ENCODE results near the gene CCDC85A. TPM values are rescaled to one million over a fixed set of nuclear protein-coding genes. Genes with fewer than 3 reads are reported as not detected.

The CCDC85A gene
- total RNA-seq, 1 donor from 2014 or later: not detected

- H3K27ac Mint-ChIP-seq: no peak overlapping the region
- POLR2A ChIA-PET: no interaction called here
- CTCF ChIA-PET: no interaction called here
- no peak overlapping the region for H3K4me3 Mint-ChIP-seq
- TF ChIP-seq CTCF (IDR thresholded peaks at IDR 0.05): no peak
- no peaks in the 10 kb centered on the region for H3K27me3 Mint-ChIP-seq
- no peaks in the 10 kb centered on the region for H3K9me3 Mint-ChIP-seq
- H3K36me3 Mint-ChIP-seq (ENCODE audit: low read depth): no peaks in the 10 kb centered on the region
- DNase-seq: no peak
- no peak for ATAC-seq (ENCODE audit: low read depth)
- intact Hi-C loops (cut with micrococcal nuclease): no loop called here
- H3K4me1 Mint-ChIP-seq: no peaks in the 10 kb centered on the region
These were observed 38.7 kb downstream of the CCDC85A start for GRCh38 chr2:56222481-56222880.

DNA sequence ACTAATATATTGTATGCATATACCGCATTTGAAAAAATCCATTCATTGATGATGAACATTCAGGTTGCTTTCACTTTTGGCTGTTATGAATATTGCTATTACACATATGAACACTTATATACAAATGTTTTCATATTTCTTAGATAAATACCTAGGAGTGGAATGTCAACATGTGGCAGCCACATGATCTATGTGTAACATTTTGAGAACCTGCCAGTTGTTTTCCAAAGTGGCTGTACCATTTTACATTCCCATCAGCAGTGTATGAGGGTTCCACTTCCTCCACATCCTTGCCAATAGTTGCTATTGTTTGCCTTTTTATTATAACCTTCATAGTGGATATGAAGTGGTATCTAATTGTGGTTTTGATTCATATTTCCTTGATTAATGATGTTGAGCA, 40.5 kb downstream of the CCDC85A start:
- ChIA-PET POLR2A (no interaction called here), CTCF (no interaction called here)
- Mint-ChIP-seq H3K9me3 (no peaks in the 10 kb centered on the region), H3K4me3 (no peak overlapping the region), H3K36me3 (ENCODE audit: low read depth) (no peaks in the 10 kb centered on the region), H3K27me3 (no peaks in the 10 kb centered on the region), H3K27ac (no peak overlapping the region), H3K4me1 (no peaks in the 10 kb centered on the region)
- intact Hi-C loops (cut with micrococcal nuclease): no loop called here
- DNase-seq (no peak), ATAC-seq (ENCODE audit: low read depth) (no peak)
- TF ChIP-seq CTCF (IDR thresholded peaks at IDR 0.05): no peak

- CTCF ChIA-PET: no interaction called here
- H3K27ac Mint-ChIP-seq: no peak overlapping the region
- POLR2A ChIA-PET: no interaction called here
- intact Hi-C loops (cut with micrococcal nuclease): no loop called here
- H3K27me3 Mint-ChIP-seq: no peaks in the 10 kb centered on the region
- no peak overlapping the region for H3K4me3 Mint-ChIP-seq
- no peak for TF ChIP-seq CTCF (IDR thresholded peaks at IDR 0.05)
- ATAC-seq (ENCODE audit: low read depth): no peak
- H3K36me3 Mint-ChIP-seq (ENCODE audit: low read depth): no peaks in the 10 kb centered on the region
- DNase-seq: no peak
- no peaks in the 10 kb centered on the region for H3K4me1 Mint-ChIP-seq
- no peaks in the 10 kb centered on the region for H3K9me3 Mint-ChIP-seq
These were observed 44.0 kb downstream of the CCDC85A start for GRCh38 chr2:56227811-56228210.

DNA sequence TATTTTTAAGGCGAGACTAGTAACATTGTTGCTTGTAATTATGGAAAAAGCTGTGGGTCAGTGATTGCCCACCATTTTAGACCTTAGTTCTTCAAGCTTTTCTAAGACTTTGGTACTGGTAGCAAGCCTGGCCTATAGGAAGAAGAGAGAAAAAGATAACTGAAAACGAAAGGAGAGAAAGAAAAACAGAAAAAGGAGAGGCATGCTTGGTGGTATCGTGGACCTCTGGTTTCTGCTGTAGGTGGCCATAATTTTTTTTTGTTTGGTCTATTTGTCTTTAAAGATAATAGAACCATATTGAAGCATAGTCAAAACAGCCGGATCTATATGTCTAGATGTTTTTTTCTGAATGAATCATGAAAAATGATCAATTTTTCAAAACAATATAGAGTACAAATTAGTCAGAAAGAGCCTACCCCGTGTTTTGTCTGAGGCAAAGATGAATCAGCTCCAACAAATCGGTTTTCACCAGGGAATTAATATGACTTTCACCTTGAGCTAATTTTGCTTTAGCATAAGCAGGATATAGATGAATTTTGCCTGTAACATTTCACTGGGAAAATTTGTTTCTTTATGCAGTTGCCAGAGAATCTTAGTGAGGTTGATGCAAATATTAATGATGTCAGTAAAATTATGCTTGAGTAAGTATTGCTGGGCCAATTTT, 45.7 kb downstream of the CCDC85A start:
- ChIA-PET CTCF (no interaction called here), POLR2A (no interaction called here)
- intact Hi-C loops (cut with micrococcal nuclease): no loop called here
- TF ChIP-seq CTCF (IDR thresholded peaks at IDR 0.05): no peak
- Mint-ChIP-seq H3K4me1 (no peaks in the 10 kb centered on the region), H3K4me3 (no peak overlapping the region), H3K27ac (no peak overlapping the region), H3K36me3 (ENCODE audit: low read depth) (no peaks in the 10 kb centered on the region), H3K9me3 (no peaks in the 10 kb centered on the region), H3K27me3 (no peaks in the 10 kb centered on the region)
- DNase-seq (no peak), ATAC-seq (ENCODE audit: low read depth) (no peak)

GRCh38 chr2:56230156-56230555, 46.4 kb downstream of the CCDC85A start:
- Mint-ChIP-seq H3K4me3 (no peak overlapping the region), H3K27me3 (no peaks in the 10 kb centered on the region), H3K27ac (no peak overlapping the region), H3K9me3 (no peaks in the 10 kb centered on the region), H3K36me3 (ENCODE audit: low read depth) (no peaks in the 10 kb centered on the region), H3K4me1 (no peaks in the 10 kb centered on the region)
- ChIA-PET CTCF (no interaction called here), POLR2A (no interaction called here)
- ATAC-seq (ENCODE audit: low read depth) (no peak), DNase-seq (no peak)
- intact Hi-C loops (cut with micrococcal nuclease): no loop called here
- TF ChIP-seq CTCF (IDR thresholded peaks at IDR 0.05): no peak

Data from activated B cell treated with CpG ODN at 0.5 μM for 24 hours (primary cell).